HG03575 (cell line): Measurements from ENCODE around the gene DMC1.

ENCODE experiments used
- ATAC-seq: cut with Tn5 transposase; IDR thresholded peaks from one replicate; pipeline ENCODE4 v1.9.1; 2021; ENCODE audit not compliant: unreplicated experiment, insufficient number of reproducible peaks, low FRiP score; ENCODE audit errors: extremely low read depth

The DMC1 gene

DNA sequence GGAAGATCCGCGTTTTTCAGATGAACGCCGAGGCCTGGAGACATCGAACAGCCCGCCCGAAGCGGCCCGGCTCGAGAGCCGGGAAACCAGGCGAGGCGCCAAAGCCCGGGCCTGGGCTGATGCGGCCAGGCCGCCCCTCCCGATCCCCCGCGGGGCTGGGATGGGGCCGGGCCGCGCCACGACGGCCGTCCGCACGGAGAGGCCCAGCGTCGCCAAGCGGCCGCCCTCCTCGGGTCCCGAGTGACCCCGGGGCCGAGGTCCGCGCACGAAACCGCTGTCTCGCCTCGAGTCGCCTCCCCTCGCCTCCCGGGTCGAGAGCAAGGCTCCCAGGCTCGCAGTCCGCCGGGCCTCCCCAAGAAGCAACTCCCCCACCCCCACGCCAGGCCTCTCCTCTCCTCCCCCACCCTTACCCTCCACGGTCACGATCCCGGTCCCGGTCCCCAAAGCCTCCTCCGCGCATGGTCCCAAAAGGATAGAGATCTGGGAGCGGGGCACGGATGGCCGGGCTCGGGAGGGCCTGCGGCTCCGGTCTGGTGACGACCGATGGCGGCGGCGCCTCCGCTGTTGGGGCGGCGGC is 64.4 kb downstream of the DMC1 start:
- ATAC-seq = peak; percentile 9

DNA sequence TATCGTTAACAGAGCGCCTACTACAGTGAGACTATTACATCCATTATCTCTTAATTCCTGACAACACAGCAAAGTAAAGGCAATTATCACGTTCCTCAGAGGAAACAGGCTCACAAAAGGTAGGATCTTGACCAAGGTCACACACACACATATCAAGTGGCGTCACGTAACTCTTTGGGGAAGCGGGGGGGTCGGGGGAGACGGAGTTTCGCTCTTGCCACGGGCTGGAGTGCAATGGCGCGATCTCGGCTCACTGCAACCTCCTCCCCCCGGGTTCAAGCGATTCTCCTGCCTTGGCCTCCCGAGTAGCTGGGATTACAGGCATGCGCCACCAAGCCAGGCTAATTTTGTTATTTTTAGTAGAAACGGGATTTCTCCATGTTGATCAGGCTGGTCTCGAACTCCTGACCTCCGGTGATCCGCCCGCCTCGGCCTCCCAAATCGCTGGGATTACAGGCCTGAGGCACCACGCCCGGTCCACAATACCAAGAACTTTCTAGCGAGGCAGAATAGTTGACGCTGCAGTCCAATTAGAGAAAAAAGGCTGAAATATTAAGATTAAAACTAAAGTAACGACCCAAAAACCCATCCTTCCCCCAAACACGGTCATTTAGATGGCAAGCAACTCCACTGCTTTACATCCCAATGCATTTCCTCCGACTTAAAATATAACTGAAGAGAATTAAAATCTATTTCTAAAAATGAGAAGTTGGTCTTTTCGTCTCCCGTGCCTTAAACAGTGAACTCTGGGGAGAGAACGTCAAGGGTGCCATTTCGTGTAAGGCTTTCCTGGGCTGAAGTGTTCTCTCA is 65.0 kb downstream of the DMC1 start:
- no peak for ATAC-seq

DNA sequence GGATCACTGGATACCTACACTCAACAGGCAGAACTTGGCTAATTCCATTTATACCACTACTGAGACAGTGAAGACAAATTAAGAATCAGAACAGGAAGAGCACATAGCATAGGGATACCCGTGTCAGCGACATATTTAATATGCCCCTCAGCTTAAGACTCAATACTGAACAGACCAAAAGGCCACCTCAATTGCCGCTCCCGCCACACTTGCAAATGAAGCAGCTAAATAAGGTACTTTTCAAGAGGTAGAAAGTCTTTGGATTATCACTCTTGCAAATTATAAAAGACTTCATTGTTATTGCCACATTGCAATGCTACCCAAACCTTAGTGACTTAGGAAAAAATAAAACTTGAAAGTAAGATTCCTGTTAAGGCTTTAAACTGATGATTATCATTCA is 67.0 kb downstream of the DMC1 start:
- ATAC-seq = no peak

DNA sequence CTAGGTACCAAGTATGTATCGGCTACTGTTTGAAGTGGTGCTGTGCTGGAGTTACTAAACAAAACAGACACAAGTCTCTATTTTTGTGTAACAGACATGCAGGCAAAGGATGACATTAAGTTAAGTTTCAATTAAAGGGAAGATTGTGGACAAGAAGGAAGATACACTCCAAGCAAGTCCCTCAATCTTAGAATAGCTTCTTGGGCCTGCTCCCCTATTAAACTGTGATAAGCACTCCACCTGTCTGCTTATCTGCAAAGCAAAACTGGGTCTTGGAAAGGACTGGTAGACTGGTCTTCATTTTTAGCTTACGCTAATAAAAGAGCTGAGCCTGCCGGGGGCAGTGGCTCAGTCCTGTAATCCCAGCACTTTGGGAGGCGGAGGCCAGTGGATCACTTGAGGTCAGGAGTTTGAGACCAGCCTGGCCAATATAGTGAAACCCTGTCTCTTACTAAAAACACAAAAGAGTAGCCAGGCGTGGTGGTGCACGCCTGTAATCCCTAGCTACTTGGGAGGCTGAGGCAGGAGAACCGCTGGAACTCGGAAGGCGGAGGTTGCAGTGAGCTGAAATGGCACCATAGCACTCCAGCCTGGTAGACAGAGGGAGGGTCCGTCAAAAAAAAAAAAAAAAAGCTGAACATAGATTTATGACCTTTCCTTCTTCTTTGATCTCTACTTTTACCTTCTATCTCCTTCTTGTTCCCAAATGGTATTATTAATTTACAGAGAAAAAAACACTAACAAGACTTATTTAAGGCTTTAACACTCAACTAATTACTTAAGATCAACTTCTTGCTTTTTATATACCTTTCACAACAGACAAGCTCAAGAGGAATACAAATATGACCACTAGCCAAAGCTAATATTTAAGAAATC is 67.9 kb downstream of the DMC1 start:
- ATAC-seq = no peak

DNA sequence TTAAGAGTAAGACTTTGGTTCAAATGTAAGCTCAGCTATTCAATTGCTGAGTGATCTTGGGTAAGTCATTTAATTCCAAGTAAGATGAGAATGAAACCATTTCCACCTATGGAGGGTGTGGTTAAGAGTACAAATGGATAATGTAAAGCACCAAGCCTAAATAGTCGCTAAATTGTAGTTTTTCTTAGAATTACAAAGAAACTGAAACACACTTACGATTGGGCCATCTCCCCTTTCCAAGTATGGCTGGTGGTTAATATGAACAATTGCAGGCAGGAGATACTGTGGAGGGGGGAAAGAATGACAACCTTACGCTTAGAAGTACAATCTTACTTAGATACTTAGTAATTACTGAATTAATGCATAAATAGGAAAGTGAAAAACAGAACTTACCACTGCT is 72.1 kb downstream of the DMC1 start:
- ATAC-seq = no peak

DNA sequence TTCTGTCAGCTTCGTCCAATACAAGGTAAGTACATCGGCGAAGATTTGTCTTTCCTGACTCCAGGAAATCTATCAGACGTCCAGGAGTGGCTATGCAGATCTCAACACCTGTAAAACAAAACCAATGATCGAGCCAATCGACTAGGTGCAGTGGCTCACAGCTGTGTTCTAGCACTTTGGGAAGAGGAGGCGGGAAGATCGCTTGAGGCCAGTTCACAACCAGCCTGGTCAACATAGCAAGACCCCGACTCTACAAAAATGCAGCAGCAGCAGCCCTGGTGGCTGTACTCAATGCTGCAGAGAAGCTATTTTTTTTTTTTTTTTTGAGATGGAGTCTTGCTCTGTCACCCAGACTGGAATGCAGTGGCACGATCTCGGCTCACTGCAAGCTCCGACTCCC is 75.0 kb downstream of the DMC1 start:
- no peak for ATAC-seq

DNA sequence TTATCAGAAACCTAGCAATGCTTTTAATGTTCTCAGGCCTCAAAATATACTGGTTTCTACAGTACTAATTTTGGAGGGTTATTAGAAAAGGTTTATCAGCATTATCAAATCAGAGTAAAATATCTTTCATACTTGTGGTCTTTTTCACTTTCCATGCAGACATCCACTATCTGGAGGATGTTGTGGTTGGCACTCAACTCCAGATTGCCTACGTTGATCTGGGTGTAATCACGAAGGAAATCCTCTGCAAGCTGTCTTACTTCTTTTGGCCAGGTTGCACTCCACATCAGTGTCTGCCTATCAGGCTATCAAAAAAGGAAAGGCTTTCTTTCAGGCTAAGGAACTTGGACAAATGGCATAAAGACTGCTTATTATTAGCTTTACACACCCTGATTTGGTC is 75.5 kb downstream of the DMC1 start:
- no peak for ATAC-seq

DNA sequence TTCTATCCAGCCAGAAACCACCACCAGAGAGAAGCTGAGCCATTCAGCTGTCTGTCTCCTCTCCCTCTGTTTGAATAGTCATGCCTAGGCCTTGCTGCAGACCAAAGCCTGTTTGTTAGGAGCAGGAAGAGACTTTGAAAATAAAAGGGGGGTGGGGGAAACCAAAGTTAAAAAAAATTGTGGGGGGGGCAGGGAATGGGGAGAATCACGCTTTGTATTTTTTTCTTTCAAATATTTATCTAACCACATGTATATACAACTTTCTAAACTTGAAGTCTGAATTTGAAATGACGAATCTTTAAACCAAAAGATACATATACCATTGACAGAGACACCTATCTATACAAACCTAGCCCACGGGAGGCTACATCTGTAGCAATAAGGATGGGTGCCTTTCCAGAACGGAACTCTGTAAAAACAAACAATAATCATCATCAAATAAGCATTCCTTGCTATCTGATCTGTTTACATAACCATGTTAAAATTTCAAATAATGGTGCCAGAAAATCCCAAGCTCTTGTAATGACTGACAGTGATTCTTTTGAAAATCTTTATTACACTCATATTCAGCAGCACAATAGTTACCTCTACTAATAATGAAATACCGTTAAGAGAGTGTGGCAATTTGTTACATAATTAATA is 78.2 kb downstream of the DMC1 start:
- ATAC-seq = no peak

DNA sequence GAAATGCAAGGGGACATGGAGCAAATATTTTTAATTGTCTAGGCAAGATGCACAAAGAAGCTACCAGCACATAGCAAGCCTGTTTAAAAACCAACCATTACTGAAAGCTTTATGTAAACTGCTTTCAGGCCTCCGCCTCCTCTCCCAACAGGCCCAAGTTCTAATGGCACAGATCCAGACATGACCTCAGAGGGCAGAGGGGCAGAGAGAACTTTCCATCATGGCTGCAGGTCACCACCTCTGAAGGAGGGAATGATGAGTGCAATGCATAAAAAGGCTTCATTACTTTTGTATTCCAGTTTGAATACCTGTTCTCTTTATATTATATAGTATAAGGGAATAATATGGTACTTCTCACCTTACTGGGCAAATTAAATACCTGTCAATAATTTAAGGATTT is 79.1 kb downstream of the DMC1 start:
- ATAC-seq = no peak

DNA sequence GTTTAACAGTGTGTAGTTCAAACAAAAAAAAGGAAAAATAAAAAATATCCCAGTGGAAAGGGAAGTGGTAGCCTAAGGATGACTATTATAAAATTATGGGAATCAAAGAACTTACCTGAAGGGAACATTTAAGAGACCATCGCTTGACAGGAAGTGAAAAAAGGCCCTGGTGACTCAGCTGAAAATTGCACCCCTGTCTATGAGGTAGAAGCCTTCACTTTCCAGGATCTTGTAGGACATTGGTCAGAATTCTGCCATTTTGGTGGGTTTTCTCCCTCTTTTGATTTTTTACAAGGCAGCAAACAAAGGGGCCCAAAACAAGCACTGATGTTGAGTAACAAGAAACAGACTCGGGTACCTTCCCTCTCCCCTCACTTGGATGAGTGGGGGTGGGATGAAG is 79.5 kb downstream of the DMC1 start:
- no peak for ATAC-seq

DNA sequence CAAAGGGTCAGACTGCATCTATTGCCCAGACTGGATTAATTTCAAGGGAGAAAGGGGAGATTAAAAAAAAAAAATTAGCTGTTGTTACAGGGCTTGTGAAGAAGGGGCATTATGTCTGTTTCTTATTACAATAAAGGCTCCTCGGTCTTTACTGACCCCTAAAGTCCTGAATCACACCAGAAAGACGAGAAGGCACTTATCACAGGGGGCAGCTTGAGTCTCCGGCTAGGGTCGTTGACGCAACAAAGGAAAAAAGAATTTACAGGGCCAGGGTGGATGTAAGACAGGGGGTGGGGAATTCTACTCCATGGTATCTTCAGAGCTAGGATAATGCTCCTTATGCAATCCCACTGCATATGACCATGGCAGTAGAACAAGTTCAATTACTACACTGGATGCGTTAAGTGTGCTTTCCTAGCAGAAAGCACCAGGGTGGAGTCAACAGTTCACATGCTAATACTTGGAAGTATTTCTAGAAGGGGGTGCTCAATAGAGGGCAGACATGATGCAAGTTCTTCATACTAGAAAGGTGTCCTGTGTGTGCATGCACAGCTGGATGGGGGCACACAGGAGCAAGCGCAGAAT is 80.3 kb downstream of the DMC1 start:
- no peak for ATAC-seq

DNA sequence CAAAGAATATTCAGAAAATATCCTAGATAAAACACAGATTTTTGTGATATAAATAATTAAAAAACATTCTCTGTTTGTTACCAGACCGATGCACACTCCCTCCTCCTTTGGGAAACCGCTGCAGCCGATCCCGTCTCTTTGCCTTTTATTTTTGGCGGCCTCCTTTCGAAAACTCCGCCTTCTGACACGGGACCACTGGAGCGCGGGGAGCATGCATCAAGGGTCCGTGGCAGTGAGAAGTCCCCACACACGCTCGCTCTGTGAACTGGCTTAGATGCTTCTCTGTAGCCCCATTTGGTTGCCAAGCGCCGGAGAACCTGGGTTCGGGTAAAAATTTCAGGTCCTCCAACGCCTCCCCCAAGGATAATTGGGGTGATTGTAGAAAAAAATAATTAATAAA is 80.8 kb downstream of the DMC1 start:
- no peak for ATAC-seq

DNA sequence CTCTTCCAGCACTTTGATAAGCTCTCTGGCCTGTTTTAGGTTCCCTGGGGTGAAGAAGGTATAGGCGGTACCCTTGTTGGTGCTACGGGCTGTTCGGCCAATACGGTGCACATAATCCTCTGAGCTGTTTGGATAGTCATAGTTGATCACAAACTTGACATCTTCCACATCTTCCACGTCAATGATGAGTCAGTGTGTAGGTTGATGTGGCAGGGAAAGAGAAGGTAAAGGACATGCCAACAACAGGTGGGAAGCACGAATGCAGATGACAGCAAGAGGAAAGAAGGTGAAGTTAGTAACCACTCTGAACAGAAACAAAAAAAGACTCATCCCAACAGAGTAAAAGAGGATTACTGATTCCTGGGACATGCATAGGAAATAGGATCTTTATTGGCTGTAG is 82.0 kb downstream of the DMC1 start:
- ATAC-seq = no peak

DNA sequence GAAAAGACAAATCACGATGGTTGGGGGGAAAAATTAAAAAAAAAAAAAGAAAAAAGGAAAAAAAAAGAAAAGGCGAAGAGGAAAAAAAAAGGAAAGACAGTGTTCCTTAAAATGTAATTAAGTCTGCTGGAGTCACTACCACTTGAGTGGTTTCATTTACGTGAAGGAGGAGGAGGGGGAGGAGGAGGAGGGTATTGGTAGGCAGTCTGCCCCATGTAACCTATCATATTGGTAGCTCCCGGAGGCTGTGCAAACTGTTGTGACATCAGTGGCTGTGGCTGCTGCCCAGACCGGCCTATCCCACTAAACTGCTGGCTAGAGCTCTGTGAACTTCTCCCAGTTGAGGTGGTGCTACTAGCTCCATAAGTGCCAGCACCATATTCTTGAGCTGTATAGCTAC is 84.2 kb downstream of the DMC1 start:
- ATAC-seq = no peak

DNA sequence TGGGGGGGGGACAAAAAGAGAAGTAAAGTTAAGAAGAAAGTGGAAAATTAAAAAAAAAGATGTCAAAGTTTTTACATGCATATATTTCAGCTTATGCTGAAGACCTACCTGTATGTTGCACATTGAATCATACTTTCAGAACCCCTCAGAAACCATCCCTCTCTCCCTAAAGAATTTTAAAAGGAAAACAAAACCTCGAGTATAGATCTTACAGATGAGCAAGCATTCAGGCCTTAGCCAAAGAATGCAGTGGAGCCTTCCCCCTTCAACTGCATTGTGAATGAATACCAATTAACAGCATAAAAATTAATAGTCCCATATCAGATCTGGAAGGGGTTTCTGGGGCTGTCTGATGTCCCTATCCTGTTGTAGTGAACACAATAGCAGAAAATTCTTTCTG is 85.7 kb downstream of the DMC1 start:
- ATAC-seq = no peak

DNA sequence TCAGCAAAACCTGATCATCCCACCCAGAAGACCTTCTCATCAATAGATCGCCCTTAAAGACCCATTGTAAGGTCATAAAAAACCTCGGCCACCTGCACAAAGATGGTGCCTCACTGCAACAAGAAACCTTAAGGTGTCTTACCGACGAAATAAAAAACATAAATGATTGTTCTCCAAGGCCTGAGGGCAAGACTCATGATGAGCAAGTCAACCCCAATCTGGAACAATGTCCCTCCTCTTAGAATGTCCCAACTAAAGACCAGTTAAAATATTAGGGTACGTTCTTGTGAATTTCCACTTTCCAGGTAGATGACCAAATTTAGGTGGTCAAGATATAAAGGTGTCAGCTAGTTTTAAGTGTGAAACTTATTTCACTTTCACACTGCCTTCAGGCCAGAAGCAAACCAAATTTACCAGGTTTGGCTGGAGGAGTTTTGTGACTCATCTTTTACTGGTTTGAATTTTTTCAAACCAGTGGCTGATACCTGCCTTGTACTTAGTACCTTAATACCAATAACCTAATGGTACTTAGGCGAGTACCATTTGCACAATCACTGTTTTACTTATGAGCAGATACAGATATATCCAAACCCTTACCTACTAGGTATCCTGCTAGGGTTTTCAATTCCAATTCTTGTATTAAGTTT is 87.2 kb downstream of the DMC1 start:
- ATAC-seq = no peak

DNA sequence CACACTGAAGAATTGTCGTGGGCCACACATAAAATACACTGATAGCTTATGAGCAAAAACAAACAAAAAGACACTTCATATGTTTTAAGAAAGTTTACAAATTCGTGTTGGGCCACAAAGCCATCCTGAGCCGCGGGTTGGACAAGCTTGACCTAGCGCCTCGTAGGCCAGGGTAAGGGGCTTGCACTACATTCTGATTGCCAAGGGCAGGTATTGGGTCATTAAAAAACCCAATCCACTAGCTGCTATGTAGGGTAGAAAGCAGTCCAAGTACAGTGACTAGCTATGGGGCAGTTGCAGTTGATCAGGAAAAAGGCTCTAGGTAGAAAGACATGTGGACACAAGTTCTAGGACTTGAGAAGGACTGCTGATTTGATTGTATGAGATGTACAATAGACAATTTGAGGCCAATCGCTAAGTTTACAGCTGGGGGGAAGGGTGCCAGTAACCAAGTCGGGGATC is 88.1 kb downstream of the DMC1 start:
- no peak for ATAC-seq

DNA sequence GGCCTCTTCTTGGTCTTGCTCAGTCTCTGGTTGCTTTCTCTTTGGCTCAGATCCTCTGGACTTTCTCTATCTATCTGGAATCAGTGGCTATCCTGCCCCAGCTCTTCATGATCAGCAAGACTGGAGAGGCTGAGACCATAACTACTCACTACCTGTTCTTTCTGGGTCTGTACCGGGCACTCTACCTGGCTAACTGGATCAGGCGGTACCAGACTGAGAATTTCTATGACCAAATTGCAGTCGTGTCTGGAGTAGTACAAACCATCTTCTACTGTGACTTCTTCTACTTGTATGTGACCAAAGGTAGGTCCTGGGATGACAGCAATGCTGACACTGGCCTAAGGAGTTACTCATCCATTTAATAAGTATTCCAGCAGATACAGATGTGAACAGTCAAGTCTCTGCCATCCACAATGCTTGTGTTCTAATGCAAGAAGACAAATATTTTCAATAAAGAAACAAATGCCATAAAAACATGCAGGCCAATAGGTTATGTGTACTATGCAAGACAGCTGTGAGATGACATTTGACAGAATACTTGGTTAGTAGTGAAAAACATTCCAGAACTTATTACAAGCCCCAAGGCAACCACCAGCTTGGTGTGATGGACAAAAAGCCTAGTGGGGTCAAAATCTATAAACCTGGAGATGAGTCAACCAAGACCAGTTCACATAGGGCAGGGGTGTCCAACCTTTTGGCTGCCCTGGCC is 88.7 kb downstream of the DMC1 start:
- no peak for ATAC-seq
